Chondrocyte (in vitro differentiated cells): ENCODE data around the gene BORCS6. TPM values are rescaled to one million over a fixed set of nuclear protein-coding genes. Genes with fewer than 3 reads are reported as not detected.

Experiments used
- DNase-seq: peaks from one replicate; pipeline ENCODE4 v3.0.0; 2021; ENCODE audit warnings: mixed read lengths, low spot score
- H3K27ac Mint-ChIP-seq: one replicate; pipeline ENCODE4 v1.8.0; 2021; ENCODE audit warnings: mild to moderate bottlenecking, moderate library complexity, mixed read lengths; ENCODE audit not compliant: unreplicated experiment
- H3K27me3 Mint-ChIP-seq: 2 replicates; pipeline ENCODE4 v1.8.0; 2021; ENCODE audit warnings: low read depth, mixed read lengths
- H3K36me3 Mint-ChIP-seq: 2 replicates; pipeline ENCODE4 v1.8.0; 2021; ENCODE audit warnings: low read depth, mixed read lengths
- H3K4me1 Mint-ChIP-seq: 2 replicates; pipeline ENCODE4 v1.8.0; 2021; ENCODE audit warnings: low read depth, mild to moderate bottlenecking, mixed read lengths
- H3K4me3 Mint-ChIP-seq: one replicate; pipeline ENCODE4 v1.8.0; 2021; ENCODE audit warnings: mild to moderate bottlenecking, moderate library complexity, mixed read lengths; ENCODE audit not compliant: unreplicated experiment
- H3K9me3 Mint-ChIP-seq: 2 replicates; pipeline ENCODE4 v1.8.0; 2021; ENCODE audit warnings: low read depth, mixed read lengths
- total RNA-seq: library from RNA; stranded (reverse); gene quantifications from 3 replicates; pipeline ENCODE4 v1.2.1, GENCODE V29; 2021
- TF ChIP-seq, protein P1 (sequence below): fragments of 200-600 bp; sonication (generic); IDR thresholded peaks from 2 replicates; pipeline ENCODE4 v1.5.0; 2021; ENCODE audit warnings: antibody characterized with exemption, mild to moderate bottlenecking, moderate library complexity

The BORCS6 gene
- total RNA-seq, 1 donor from 2014 or later, result 8.2 TPM

GRCh38 chr17:8147141-8147804 lies 42.7 kb downstream of the BORCS6 start:
- DNase-seq, result peak; percentile 90
- Mint-ChIP-seq H3K4me1 (peaks cover 15% of the 10 kb centered on the region), H3K9me3 (no peaks in the 10 kb centered on the region), H3K36me3 (peaks cover 40% of the 10 kb centered on the region), H3K4me3 (no peak overlapping the region), H3K27ac (no peak overlapping the region), H3K27me3 (no peaks in the 10 kb centered on the region)
- TF ChIP-seq, protein P1, sequence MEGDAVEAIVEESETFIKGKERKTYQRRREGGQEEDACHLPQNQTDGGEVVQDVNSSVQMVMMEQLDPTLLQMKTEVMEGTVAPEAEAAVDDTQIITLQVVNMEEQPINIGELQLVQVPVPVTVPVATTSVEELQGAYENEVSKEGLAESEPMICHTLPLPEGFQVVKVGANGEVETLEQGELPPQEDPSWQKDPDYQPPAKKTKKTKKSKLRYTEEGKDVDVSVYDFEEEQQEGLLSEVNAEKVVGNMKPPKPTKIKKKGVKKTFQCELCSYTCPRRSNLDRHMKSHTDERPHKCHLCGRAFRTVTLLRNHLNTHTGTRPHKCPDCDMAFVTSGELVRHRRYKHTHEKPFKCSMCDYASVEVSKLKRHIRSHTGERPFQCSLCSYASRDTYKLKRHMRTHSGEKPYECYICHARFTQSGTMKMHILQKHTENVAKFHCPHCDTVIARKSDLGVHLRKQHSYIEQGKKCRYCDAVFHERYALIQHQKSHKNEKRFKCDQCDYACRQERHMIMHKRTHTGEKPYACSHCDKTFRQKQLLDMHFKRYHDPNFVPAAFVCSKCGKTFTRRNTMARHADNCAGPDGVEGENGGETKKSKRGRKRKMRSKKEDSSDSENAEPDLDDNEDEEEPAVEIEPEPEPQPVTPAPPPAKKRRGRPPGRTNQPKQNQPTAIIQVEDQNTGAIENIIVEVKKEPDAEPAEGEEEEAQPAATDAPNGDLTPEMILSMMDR, result no peak

GRCh38 chr17:8146381-8147140 lies 43.4 kb downstream of the BORCS6 start:
- Mint-ChIP-seq H3K27ac (peak overlapping the region; percentile 77), H3K9me3 (no peaks in the 10 kb centered on the region), H3K27me3 (no peaks in the 10 kb centered on the region), H3K36me3 (peaks cover 45% of the 10 kb centered on the region), H3K4me3 (no peak overlapping the region), H3K4me1 (peaks cover 14% of the 10 kb centered on the region)
- TF ChIP-seq, protein P1, result no peak
- no peak for DNase-seq

DNA sequence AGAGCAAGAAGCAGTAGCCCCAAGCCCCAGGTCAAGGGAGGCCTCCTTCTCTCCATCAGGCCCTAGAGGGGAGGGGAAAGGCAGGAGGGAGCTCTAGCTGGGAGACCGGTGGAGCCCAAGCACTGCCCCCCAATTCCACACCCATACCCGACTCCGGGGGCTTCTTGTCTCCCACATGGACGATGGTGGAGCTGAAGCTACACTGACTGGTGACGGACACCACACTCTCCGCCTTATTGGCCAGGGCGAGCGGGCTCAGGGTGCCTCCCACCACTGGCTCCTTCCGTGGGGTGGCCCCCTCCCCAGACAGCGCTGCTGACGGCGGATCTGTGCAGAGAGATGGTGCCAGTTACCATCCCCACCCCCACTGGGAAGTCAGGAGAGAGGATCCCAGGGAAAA lies 44.2 kb downstream of the BORCS6 start:
- Mint-ChIP-seq H3K27ac (peak overlapping the region; percentile 77), H3K36me3 (peaks cover 52% of the 10 kb centered on the region), H3K27me3 (no peaks in the 10 kb centered on the region), H3K4me1 (peaks cover 11% of the 10 kb centered on the region), H3K9me3 (no peaks in the 10 kb centered on the region), H3K4me3 (no peak overlapping the region)
- TF ChIP-seq, protein P1, result no peak
- DNase-seq, result no peak

DNA sequence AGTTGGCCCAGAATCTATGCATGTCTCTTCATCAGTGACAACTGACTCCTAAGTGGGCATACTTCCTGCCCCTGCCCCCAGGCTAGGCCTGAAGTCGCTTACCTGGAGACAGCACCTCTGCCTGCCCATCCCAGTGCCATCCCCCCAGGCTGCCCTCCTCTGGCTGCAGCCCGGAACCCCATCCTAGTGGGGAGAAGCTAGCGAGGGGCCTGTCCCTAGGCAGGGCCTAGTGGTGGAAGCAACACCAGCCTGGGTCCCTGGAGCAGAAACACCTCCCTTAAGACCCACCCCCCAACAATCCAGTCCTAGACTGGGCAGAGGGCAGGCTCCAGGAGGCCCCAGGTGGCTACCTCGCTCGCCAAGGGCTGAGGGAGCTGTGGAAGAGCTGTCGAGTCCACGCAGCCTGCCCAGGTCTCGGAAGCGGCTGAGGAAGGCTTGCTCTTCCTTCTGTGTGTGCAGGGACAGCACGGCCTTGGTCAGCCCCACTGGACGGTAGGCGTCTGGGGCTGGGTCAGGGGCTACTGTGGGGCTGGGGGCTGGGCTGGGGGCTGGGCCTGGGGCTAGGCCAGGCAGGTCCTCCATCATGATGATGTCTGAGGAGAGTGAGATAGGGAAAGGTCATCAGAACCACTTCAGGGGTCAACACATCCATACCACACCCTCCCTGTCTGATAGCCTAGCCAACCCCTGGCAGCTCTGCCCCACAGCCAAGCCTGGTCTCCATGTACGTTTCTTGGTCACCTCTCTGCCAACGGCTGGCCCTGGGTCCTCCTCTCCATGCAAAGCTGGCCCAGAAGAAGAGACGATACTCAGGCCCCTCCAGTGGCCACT lies 45.4 kb downstream of the BORCS6 start:
- TF ChIP-seq, protein P1, result no peak
- H3K4me1 Mint-ChIP-seq, result no peaks in the 10 kb centered on the region
- no peaks in the 10 kb centered on the region for H3K27me3 Mint-ChIP-seq

More for the DNA sequence above, 45.4 kb downstream of the BORCS6 start:
- no peak for DNase-seq
- Mint-ChIP-seq H3K9me3 (no peaks in the 10 kb centered on the region), H3K27ac (no peak overlapping the region), H3K36me3 (peaks cover 53% of the 10 kb centered on the region), H3K4me3 (no peak overlapping the region)
